Measurements from ENCODE around the gene LRCH1.

LRCH1 gene

DNA sequence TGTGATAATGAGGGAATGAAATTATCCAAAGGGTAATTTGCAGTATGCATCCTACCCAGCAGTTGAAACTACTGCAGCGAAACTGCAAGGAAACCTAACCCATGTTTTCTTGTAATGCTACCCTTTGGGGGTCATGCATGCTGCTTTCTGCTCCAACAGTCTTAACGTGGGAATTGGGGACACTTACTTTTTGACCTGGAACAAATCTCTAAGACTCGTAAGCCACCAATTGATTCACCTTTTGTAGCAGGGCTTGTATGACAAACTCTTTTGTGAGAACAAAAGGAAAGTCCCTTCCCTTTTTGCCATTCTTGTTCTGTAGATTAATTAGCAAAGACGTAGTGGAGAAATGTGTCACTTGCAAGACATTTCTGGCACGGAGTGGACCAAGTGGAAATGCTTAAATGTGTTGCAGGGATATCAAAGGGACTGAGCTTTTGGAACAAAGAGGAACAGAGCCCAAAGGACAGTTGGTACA lies 27.4 kb downstream of the LRCH1 start:
- DNase-seq (ENCODE audit: low read depth) = no peak
- H3K4me3 ChIP-seq (ENCODE audit: control insufficient read depth, low read depth, low read length) = no peak overlapping the region

DNA sequence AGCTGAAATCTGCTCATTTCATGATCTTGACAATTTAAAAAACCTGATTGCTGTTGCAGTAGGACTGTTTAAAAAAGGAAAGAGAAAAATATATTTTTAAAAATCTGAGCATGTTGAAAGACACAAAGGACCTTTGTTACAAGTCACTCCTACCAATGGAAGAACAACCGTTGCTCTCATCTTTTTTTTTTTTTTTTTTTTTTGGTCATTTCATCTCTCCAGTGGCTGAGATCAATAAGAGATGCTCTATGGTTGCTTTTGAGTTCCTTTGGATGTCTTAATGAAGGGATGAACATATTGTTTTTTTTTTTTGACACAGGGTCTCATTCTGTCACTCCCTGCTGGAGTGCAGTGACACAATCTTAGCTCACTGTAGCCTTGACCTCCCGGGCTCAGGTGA lies 29.2 kb downstream of the LRCH1 start:
- DNase-seq (ENCODE audit: low read depth) = no peak
- TF ChIP-seq, protein P1, sequence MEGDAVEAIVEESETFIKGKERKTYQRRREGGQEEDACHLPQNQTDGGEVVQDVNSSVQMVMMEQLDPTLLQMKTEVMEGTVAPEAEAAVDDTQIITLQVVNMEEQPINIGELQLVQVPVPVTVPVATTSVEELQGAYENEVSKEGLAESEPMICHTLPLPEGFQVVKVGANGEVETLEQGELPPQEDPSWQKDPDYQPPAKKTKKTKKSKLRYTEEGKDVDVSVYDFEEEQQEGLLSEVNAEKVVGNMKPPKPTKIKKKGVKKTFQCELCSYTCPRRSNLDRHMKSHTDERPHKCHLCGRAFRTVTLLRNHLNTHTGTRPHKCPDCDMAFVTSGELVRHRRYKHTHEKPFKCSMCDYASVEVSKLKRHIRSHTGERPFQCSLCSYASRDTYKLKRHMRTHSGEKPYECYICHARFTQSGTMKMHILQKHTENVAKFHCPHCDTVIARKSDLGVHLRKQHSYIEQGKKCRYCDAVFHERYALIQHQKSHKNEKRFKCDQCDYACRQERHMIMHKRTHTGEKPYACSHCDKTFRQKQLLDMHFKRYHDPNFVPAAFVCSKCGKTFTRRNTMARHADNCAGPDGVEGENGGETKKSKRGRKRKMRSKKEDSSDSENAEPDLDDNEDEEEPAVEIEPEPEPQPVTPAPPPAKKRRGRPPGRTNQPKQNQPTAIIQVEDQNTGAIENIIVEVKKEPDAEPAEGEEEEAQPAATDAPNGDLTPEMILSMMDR (conservative IDR thresholded peaks at IDR 0.05; ENCODE audit: control insufficient read depth, insufficient read depth, low read depth, low read length) = no peak

More for the DNA sequence above, 27.4 kb downstream of the LRCH1 start:
- TF ChIP-seq, protein P1 (conservative IDR thresholded peaks at IDR 0.05; ENCODE audit: control insufficient read depth, insufficient read depth, low read depth, low read length) = no peak

DNA sequence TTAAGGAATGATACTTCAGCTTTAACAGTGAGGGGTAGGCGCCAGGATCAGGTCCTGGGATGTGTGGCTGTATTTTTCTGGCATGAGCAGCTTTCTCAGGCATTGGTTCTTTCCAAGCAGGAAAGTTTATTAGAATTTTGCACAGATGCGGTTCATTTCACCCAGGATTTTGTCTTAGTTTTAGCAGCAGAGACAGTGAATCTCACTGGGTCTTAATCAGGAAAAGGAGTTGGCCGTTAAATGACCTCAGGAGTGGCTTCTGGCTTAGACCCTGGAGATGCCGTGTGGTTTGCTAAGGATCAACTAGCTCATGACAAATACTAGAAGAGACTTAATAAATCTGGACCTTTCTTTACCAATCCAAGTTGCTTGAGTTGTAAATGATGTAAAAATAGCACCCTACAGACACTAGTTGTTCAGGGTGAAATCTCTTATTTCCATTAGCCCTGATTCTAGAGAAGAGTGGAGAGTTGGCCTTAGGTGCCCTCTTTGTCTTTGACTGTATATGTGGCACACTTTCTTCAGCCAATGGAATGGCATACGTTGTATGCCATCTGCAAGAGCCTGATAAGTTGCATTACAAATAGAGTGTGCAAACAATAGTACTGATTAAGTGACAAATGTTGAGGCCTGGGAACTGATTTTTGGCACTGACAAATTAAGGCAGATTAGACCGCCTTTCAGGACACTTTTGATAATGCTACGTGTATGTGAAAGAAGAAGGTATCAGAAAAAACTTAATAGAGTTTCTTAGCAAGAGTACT lies 34.0 kb downstream of the LRCH1 start:
- TF ChIP-seq, protein P1 (conservative IDR thresholded peaks at IDR 0.05; ENCODE audit: control insufficient read depth, insufficient read depth, low read depth, low read length) = no peak
- H3K4me3 ChIP-seq (ENCODE audit: control insufficient read depth, low read depth, low read length) = no peak overlapping the region
- DNase-seq (ENCODE audit: low read depth) = peak; percentile 55

More for the DNA sequence above, 29.2 kb downstream of the LRCH1 start:
- no peak overlapping the region for H3K4me3 ChIP-seq (ENCODE audit: control insufficient read depth, low read depth, low read length)

DNA sequence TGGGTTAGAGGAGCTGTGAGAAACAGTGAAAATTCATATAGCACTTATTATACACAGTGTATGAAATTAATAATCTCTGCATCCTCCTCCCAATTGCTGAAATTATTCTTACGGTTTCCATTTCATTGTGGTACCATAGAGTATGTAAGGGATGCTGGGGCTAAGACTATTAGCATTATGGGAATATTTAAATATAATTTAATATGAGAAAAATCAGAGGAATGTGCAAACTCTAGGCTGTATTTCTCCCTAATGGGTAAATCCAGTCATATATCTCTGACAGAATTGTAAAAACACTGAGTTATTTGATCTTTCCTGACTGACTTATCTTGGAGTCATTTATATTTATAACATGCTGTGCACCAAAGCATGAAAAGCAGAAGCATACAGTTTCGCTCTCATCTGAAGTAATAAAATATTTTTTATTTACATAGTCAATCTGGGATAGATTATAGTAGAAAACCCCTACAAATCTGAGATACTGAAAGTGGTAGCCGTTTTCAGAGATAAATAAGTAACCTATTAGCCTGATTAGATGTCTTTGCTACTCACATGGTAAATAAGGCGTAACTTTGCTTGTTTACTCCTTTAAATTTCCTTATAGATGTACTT lies 34.9 kb downstream of the LRCH1 start:
- DNase-seq (ENCODE audit: low read depth) = no peak
- TF ChIP-seq, protein P1 (conservative IDR thresholded peaks at IDR 0.05; ENCODE audit: control insufficient read depth, insufficient read depth, low read depth, low read length) = no peak
- H3K4me3 ChIP-seq (ENCODE audit: control insufficient read depth, low read depth, low read length) = no peak overlapping the region

DNA sequence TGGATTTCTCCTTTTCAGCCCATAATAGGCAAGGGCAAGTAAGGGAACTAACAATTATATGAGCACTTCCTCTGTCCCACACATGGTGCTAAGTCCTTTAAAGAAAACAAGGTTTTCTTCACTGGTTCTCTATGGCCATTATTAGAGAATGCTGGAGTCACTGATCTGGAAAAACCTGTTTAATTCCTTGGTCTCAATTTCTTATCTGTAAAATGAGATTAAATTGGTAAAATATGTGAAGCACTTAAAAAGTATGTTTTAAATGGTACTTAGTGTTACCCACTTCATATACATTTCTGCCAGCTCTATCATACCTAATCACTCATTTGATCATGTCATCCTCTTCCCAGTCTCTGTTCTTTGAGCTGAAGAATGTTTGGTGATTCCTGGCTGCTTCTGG lies 39.4 kb downstream of the LRCH1 start:
- no peak overlapping the region for H3K4me3 ChIP-seq (ENCODE audit: control insufficient read depth, low read depth, low read length)
- TF ChIP-seq, protein P1 (conservative IDR thresholded peaks at IDR 0.05; ENCODE audit: control insufficient read depth, insufficient read depth, low read depth, low read length) = no peak
- no peak for DNase-seq (ENCODE audit: low read depth)

DNA sequence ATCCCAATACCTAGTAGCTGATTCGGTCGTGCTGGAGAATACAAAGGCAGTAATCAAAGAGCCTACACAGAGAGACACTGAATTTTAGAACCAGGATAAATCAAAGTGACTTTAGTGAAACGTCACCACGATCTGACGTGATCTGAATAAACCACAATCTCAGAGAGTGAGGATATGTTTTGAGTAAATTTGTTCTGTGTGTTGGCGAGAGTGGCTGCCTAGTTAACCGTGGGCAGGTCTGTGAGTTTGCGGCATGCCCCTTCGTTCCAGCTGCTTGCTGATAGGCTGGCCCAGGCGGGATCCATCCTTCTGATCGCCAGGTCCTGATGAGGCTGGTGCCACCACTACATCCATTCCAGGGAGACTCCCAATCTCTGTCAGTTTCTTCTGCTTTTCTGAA lies 40.4 kb downstream of the LRCH1 start:
- no peak for DNase-seq (ENCODE audit: low read depth)
- TF ChIP-seq, protein P1 (conservative IDR thresholded peaks at IDR 0.05; ENCODE audit: control insufficient read depth, insufficient read depth, low read depth, low read length) = no peak
- no peak overlapping the region for H3K4me3 ChIP-seq (ENCODE audit: control insufficient read depth, low read depth, low read length)

Measured in fibroblast of mammary gland (primary cell).